Jurkat, Clone E6-1 (cell line): ENCODE data around the gene MAP4K1. TPM values are rescaled to one million over a fixed set of nuclear protein-coding genes. Genes with fewer than 3 reads are reported as not detected.

Source experiments
- DNase-seq: peaks from one replicate; pipeline ENCODE4 v3.0.0-alpha.2; 2011; ENCODE audit warnings: low read depth, low spot score
- H3K4me3 ChIP-seq: 2 replicates; pipeline ENCODE4 v1.5.1; 2011; ENCODE audit warnings: mild to moderate bottlenecking, low read length, control low read depth, moderate library complexity
- polyA plus RNA-seq: library from polyadenylated mRNA; unstranded; fragments of >200 nt; gene quantifications from one replicate; pipeline ENCODE4 v1.2.1, GENCODE V29; 2012; ENCODE audit warnings: missing spikeins; ENCODE audit not compliant: insufficient read length, insufficient read depth

MAP4K1 gene
- polyA plus RNA-seq, result 79.4 TPM

DNA sequence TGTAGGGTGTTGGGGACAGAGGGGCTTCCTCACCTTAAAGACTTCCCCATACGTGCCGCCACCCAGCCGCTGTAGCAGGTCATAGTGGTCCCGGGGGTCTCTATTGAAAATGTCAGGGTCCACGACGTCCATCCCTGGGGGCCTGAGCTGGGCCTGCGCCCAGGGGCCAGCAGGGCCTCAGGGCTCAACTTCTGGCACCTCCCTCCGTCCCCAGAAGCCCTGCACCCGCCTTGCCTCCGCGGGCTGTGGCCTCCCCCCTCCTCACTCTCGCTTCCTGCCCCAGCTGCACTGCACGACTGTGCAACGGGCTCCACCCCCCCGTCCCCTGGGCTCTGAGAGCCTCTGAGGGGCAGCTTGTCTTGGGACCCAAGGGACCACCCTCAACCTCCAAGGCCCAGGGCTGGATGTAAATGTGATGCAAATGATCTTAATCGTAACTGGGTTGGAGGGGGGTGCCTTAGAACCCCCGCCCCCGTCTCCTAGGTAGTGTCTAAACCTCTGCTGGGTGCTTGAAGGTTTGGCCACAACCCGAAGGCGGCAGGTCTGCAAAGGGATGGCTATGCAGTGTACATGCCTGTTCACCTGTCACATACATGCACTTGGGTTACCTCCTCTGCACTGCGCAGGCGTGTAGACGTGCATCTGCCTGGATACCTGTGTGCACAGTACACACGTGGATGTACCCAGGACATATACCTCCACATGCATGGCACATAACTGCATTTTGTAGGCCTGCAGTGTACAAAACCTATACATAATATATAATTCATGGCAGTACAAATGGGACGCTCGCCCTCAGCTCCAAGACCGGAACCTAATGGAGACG is at the start of gene MAP4K1:
TSS of gene MAP4K1 (minus strand) at position 190 of the 826 bp plus-strand sequence. CDS start at position 132, 58 bp downstream.
- DNase-seq, result peak; percentile 70
- peak within 1 kb of the TSS; percentile 99 for H3K4me3 ChIP-seq

DNA sequence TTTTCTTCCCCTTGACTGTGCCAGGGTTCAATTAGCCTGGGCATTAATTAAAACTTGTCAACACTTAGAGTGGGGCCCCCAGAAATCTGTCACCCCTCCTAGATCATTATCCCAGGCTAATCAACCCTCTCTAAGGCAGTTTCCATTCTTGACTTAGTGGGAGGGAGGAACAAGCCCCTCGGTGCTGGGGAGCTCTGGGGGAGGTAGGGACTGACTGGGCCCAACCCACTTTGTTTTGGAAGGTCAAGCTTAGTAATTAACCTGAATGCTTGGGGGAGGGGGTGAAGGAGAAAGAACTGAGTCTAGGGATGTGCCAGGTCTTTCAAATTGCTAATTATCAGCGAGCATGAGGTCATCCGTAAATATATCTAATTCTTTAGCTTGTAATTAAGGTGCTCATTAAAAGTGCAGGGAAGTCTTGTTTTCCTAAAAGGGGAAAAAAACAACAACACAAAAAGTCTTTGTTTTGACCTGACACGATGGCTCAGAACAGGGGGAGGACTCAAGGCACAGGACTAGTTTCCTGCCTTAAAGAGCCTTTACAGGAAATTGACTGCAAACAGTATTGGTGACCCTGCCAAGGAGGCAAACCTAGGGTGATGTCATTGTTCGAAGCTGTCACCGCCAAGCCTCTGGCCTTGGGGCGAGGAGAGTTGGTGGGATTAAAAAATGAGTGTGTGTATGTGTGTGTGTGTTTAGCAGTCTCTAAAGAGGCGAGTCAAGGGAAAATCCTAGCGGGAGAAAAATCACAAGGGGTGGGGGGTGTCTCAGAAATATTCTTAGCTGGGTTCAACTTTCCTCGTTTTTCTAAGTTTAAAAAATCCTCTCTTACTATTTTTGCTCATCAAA is 49.1 kb upstream of the MAP4K1 start:
- no peak overlapping the region for H3K4me3 ChIP-seq
- DNase-seq, result no peak

DNA sequence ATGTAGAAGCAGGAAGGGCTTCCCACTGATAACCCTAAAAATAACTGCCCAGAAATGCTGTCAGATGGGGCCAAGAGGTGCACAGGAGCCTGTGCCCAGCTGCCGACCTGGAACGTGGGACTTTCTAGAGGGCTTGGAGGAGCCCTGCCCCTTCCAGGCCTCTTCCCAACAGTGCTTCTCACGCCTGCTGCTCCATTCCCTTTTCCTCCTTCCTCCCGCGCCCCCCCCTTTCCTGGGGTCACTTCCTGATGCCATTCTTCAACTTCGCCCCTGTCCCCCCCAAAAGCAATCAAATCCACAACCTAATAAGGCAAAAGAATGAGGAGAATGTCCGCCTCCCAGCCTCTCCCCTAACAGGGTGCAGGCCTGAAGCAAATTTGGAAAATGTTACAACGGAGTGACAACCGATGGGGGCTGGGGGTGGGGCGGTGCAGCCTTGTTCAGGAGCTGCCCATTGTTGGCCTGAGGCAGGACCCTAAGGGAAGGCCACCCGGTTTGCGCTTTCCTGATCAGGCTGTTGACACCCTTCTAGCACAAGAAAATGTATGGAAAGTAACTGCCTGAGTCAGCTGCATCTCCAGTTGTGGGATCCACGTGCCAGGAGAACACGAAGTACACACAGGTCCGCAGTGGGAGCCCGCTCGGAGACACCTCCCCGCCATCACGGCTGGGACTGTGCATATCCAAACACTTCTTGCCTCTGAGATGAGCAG is 48.4 kb upstream of the MAP4K1 start:
- H3K4me3 ChIP-seq, result no peak overlapping the region
- DNase-seq, result no peak

DNA sequence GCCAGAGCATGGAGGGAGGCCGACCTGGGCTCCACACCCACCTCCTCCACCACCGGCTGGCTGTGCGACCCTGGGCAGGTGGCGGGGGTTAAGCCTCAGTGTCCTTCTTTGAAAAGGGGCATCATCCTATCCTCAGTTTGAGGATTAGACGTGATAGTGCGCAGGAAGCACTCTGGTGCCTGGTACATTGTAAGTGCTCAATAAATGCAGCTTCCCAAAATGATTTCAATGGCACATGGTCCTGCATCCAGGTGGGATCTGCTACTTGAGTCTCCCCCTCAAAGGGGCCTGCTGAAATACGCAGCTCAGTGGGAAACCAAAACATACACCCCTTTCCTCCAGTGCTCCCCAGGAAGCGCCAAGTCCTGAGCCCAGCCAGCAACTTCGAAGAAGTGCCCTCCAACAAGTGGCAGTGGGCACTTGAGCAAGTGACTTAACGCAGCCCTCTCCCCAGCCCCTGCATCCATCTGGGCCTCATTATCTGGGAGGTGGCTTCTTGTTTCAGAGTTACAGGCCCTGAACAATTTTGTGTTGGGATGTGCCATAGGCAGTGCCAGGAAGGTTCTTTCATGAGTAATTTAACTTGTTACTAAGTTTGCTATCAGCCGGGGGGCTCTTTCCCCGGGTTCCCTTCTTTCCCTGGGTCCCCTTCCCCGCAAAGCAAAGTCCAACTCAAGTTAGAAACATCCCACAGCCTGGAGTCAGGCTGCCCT is 47.6 kb upstream of the MAP4K1 start:
- H3K4me3 ChIP-seq, result no peak overlapping the region
- no peak for DNase-seq

DNA sequence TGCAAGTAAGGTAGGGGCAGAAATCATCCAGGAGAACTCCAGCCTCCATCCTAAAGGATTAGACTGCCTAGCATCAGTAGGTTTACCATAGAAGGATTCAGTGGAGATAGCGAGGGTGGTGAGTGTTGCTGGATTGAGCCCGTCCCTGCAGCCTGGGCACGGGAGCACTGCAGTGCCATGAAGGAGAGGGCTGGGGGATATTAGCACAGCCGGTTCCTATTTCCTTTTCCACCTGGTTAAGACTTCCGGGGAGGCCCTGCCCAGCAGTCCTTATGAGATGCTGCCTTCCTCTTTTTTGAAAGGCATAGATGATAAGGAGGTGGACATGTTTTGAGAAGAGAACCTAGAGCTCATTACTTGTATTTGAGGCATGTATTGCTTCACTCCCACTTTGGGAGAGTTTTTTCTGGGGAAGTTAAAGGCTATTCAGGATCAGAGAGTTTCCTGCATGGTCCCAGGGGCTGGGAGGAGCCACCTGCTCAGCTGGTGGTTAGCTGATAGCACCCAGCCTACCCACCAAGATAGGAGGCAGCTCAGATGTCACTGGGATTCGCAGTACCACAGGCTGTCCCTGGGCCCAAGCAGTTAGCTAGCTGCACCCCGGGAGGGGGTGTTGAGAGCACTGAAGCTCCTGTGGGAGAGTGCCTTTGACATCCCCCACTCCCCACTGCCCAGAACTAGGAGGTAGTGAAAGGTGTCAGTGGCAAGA is 46.9 kb upstream of the MAP4K1 start:
- DNase-seq, result no peak
- no peak overlapping the region for H3K4me3 ChIP-seq

DNA sequence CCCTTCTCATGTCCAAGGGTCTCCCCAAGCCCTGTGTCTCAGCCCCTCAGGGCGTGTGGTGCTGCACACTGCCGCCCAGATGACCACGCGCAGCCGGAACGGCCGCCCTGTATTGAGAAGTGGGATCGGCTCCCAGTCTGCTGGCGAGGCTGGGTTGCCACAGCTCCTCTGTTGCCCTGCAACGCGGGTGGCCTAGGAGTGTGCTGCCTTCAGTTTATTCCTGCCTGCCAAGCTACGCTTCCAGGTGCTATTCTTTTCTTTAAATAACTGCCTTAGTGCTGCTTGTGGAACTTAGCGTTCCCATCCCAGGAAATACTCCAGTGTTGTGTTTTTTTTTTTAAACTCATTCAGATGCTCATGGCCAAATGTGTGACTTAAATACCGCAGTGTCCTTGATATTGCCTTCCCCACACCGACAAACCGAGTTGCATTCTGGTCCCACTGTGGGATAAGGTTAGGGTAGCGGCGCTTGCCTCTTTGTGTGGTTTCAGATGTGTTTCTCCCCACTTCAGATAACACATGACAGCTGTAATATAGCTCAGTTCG is 46.3 kb upstream of the MAP4K1 start:
- H3K4me3 ChIP-seq, result no peak overlapping the region
- peak; percentile 75 for DNase-seq

DNA sequence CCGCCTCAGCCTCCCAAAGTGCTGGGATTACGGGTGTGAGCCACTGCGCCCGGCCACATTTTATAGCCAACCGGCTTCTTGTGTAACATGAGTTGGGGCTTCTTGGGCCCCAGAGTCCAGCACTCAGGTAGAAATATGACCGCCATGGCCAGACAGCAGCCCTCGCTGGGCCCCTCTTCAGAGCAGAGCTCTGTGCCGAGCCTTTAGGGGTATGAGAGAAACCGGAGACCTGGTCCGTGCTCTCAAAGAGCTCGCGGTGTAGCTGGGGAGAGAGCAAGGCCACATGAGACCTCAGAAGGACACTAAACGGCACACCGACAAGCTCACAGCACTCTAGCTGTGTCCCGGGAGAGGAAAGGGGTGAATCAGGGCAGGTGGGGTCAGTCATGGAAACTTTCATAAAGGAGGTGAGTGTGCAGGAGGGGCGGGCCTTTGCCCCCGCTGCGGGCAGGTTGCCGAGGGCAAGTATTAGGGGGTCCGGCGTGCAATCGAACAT is 45.5 kb upstream of the MAP4K1 start:
- no peak for DNase-seq
- no peak overlapping the region for H3K4me3 ChIP-seq

DNA sequence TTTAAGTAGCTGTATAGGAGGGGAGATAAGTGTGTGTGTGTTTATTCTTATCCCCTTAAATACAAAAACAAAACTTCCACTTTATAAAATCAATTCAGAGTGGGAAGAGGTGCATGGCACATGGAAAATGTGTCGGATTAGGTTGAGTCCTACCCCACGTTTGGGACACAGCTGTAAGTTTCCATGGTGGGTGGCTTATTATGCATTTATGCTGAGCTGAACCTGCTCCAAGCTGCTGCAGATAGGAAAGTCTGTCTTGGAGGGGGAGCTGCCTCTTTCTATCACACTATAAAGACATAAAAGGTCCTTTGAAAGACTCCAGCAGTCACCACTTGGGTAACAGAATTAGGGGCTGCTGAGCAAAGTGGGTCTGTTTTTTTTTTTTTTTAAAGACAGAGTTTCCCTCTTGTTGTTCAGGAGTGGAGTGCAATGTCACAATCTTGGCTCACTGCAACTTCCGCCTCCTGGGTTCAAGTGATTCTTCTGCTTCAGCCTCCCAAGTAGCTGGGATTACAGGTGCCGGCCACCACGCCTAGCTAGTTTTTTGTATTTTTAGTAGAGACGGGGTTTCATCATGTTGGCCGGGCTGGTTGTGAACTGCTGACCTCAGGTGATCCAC is 44.9 kb upstream of the MAP4K1 start:
- DNase-seq, result no peak
- H3K4me3 ChIP-seq, result no peak overlapping the region

DNA sequence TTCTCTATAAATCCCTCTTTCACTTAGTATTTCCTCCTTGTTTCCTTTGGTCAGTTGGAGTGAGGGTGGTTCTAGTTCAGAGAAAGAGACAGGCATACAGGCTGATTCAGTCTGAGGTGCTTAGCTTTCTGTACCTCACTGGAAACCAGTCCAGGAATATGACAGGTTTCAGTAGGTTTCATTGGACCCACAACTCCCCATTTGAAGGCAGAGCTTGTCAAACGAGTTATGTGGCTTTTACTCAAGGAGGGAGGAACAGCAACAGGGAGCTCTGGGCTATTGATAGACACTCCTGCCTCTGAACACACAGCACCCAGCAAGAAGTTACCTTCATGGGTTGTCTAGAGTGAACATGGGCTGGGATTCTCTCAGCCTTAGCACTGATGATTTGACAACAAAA is 44.2 kb upstream of the MAP4K1 start:
- no peak overlapping the region for H3K4me3 ChIP-seq
- DNase-seq, result no peak

DNA sequence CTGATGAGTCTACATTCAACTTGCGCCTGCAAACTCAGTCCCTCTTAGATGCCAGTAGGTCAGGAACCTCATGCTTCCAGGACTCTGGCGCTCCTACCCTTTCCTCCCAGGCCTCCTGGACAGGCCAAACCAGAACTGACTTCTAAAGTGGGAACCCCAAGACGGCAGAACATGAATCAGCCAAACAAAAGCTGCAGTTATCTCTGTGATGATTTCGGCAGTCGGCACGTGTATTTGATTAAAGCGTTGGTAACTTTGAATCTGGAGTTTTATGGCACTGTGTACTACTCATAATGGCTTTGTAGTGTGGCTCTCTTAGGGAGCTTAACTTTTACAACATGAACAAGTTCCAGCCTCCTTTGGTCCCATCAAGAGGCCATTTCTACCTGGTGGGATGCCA is 43.4 kb upstream of the MAP4K1 start:
- no peak overlapping the region for H3K4me3 ChIP-seq
- no peak for DNase-seq

DNA sequence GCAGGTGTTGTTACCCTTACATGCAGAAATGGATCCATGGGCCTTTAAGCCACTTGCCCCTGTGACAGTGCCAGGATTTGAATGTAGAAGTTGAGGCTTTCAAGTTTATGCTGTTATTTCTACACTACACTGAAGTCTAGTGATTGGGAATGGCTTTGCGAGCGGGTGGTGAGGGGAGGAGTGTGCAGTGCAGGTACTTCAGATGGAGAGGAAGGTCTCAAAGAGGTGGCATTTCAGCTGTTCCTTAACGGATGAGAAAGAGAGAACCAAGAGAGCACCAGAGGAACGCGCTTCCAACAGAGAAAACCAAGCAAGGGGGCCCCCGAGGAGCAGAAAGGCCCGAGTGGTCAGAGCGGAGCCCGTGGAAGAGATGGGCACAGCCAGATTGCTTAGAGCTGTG is 43.0 kb upstream of the MAP4K1 start:
- H3K4me3 ChIP-seq, result no peak overlapping the region

DNA sequence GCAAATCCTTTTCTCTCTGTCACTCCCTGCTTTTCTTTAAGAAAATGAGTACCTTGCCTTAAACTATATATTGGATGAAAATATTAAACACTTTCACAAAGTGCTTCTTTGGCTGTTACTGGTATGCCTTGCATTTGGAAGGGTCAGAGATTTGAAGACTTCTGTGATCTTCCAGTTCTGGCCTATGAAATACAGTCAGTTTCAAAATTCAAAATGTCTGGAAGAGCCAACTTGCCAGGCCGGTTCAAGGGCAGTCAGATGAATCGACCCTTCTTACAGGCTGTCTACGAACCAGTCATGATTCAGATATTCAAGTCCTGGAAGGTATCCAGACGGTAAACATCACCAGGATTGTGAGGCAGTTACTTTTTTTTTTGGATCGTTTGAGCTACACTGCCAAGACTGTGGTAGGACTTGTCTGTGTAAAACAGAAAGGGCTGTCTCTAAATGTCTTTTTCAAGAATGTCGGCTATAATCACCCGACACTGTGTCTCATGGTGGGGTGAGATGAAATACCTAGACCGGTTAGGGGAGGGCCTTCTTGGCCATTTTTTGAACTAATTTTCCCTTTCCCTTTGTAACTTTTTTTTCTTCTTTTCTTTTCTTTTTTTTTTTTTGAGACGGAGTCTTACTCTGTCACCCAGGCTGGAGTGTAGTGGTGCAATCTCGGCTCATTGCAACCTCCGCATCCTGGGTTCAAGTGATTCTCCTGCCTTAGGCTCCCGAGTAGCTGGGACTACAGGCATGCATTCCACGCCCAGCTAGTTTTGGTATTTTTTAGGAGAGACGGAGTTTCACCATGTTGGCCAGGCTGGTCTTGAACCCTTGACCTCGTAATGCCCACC is 40.9 kb upstream of the MAP4K1 start:
- DNase-seq, result no peak
- no peak overlapping the region for H3K4me3 ChIP-seq

More for the DNA sequence above, 43.0 kb upstream of the MAP4K1 start:
- DNase-seq, result no peak

DNA sequence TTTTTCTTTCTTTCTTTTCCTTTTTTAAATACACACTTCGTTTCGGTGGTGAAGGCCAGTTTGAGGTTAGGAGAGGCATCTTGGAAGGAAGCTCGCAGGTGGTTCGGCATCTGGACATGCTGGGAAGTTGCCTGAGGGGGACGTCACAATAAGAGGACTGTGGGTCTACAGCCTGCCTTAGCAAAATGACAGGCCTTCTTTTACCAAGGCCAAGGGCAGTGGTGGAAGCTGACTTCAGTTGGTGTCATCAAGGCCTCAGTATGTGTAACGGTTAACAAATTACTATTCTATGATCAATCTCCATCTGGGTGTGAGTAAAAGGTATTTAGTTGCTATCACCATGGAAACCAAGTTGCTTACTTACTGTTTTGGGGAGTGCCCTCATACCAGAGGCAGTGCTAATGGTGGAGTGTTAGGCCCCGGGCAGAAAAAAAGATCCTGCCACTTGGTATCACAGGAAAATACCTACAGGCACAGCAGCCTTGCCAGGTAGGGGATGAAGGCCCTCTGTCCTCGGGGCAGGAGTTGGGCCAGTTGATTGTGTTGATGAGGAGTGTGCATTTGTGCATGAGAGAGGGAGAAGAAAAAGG is 40.0 kb upstream of the MAP4K1 start:
- H3K4me3 ChIP-seq, result no peak overlapping the region
- no peak for DNase-seq

DNA sequence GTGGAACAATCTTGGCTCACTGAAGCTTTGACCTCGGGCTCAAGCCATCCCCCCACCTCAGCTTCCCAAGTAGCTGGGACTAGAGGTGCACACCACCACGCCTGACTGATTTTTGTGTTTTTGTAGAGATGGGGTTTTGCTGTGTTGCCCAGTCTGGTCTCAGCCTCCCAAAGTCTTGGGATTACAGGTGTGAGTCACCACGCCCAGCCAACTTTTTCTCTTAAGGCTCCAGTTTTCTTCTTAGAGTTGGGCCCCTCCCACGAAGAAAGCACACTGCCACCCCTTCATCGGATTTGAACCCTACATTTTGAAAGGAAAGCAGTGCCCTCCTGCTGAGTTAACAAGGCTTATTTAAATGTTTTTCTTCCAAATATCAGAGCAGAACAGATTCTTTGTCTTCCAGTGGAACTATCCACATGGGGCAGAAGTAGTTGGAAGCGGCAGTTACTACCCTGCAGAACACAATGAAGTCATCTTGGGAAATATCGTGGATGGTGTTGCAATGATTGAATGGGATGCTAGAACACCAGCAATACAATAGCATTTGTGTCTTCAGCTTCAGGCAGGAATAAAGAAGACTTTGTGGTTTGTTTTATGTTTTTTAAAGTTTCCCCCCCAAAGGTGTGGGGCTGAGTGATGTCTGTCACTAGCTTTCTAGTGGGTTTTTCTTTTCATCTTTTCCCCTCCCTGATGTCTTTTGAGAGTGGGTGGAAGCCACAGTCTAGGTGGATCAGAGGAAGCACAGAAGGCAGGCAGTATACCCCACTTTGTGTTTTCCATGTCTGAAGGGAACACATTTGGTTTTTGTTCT is 38.6 kb upstream of the MAP4K1 start:
- DNase-seq, result peak; percentile 91
- no peak overlapping the region for H3K4me3 ChIP-seq

DNA sequence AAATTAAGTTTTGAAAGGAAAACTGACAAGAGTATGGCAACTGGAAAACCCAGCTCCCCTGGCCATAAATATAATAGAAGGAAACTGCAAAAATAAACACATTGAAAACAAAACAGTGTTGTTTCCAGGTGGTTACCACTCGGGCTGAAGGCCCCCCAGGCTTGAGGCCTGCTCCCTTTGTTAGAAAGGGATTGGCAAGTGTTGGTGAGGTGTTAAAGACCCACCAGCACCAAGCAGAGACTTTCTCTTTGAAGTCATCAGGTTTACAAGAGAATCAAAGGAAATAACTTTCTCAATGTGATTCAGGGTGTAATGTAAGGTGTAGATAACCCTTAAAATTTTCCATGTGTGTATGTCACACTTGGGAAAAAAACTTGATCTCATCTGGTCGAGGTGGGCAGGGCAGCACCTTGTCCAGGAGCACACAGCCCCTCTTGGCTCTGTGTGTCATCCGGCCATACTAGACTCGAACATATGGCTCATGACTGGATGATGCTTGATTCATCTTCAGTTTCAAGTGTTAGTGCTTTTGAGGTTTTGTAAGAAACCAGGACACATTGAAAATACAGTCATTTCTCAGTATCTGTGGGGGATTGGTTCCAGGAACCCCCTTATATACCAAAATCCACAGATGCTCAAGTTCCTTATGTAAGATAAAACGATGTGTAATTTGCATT is 37.5 kb upstream of the MAP4K1 start:
- DNase-seq, result no peak
- no peak overlapping the region for H3K4me3 ChIP-seq
